Measurements from ENCODE around the gene PTPRE.

DNA sequence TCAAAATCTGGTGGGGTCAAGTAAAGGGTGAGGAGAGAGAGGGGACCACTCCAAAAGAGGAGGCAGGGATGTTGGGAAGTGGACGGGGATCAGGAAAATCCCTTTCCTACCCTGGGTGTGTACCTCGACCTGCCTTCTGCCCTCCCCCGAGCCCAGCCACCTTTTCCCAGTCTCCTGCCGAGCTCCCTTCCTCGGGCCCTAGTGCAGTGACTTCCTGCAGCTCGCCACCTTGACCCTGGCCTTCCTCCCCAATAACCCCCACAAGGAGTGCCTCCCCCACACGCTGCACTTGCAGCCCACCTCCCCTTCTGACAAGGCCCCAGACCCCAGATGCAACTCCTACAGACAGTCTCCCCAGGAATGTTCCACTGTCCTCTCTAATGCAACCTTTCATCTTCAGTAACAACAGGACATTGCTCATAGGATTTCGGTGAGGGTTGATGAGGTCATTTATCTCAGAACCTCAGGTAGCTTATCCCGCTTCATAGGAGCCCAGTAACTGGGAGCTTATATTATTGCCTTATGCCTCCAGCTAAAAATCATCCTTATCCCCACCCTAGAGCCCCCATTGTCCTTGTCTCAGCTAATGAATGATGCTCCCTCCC, 129.2 kb downstream of the PTPRE start:
- no peak for TF ChIP-seq POLR2A (IDR thresholded peaks at IDR 0.05)
- TF ChIP-seq, protein P1, sequence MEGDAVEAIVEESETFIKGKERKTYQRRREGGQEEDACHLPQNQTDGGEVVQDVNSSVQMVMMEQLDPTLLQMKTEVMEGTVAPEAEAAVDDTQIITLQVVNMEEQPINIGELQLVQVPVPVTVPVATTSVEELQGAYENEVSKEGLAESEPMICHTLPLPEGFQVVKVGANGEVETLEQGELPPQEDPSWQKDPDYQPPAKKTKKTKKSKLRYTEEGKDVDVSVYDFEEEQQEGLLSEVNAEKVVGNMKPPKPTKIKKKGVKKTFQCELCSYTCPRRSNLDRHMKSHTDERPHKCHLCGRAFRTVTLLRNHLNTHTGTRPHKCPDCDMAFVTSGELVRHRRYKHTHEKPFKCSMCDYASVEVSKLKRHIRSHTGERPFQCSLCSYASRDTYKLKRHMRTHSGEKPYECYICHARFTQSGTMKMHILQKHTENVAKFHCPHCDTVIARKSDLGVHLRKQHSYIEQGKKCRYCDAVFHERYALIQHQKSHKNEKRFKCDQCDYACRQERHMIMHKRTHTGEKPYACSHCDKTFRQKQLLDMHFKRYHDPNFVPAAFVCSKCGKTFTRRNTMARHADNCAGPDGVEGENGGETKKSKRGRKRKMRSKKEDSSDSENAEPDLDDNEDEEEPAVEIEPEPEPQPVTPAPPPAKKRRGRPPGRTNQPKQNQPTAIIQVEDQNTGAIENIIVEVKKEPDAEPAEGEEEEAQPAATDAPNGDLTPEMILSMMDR (IDR thresholded peaks at IDR 0.05): no peak

Data from lower leg skin (tissue), 3 donors.